GM20431 (cell line): ENCODE data around the gene PCDH9.
"Not testable (repeated sequence)": the region's sequence is repeated elsewhere in the genome, so short reads cannot be mapped to it uniquely, and the experiment has no call there.

Source experiments
- in situ Hi-C: fragments of 300-500 bp; cut with MseI, MboI; formaldehyde crosslinking; loops from one replicate; pipeline ENCODE4 v1.15.0; 2020; ENCODE audit warnings: low sequenced_read_pairs; ENCODE audit not compliant: unreplicated experiment

The PCDH9 gene

GRCh38 chr13:66644855-66645460 lies 585.2 kb downstream of the PCDH9 start:
- in situ Hi-C loops = no loop called here

GRCh38 chr13:66640231-66640630 lies 589.9 kb downstream of the PCDH9 start:
- in situ Hi-C loops = no loop called here

GRCh38 chr13:66639044-66639443 lies 591.1 kb downstream of the PCDH9 start:
- in situ Hi-C loops = no loop called here

GRCh38 chr13:66635526-66635925 lies 594.6 kb downstream of the PCDH9 start:
- in situ Hi-C loops = no loop called here

GRCh38 chr13:66634384-66634783 lies 595.8 kb downstream of the PCDH9 start:
- in situ Hi-C loops = no loop called here

GRCh38 chr13:66627512-66627911 lies 602.6 kb downstream of the PCDH9 start:
- in situ Hi-C loops = no loop called here

GRCh38 chr13:66624302-66624701 lies 605.8 kb downstream of the PCDH9 start:
- in situ Hi-C loops = no loop called here

GRCh38 chr13:66623129-66623820 lies 606.9 kb downstream of the PCDH9 start:
- in situ Hi-C loops = no loop called here

GRCh38 chr13:66621906-66622447 lies 608.2 kb downstream of the PCDH9 start:
- in situ Hi-C loops = not testable (repeated sequence)

- in situ Hi-C loops = no loop called here
Observed at GRCh38 chr13:66618702-66619101, 611.4 kb downstream of the PCDH9 start.

- in situ Hi-C loops = no loop called here
Observed at GRCh38 chr13:66617786-66618185, 612.4 kb downstream of the PCDH9 start.

GRCh38 chr13:66612983-66613382 lies 617.2 kb downstream of the PCDH9 start:
- in situ Hi-C loops = no loop called here

GRCh38 chr13:66586489-66586888 lies 643.6 kb downstream of the PCDH9 start:
- in situ Hi-C loops = no loop called here

GRCh38 chr13:66585669-66586203 lies 644.4 kb downstream of the PCDH9 start:
- in situ Hi-C loops = no loop called here

- in situ Hi-C loops = no loop called here
Observed at GRCh38 chr13:66581675-66582074, 648.5 kb downstream of the PCDH9 start.

- in situ Hi-C loops = no loop called here
Observed at GRCh38 chr13:66578305-66578704, 651.8 kb downstream of the PCDH9 start.

- in situ Hi-C loops = no loop called here
Observed at GRCh38 chr13:66577358-66577757, 652.8 kb downstream of the PCDH9 start.

GRCh38 chr13:66576381-66576780 lies 653.8 kb downstream of the PCDH9 start:
- in situ Hi-C loops = no loop called here

- in situ Hi-C loops = no loop called here
Observed at GRCh38 chr13:66574606-66575005, 655.5 kb downstream of the PCDH9 start.

- in situ Hi-C loops = no loop called here
Observed at GRCh38 chr13:66567899-66568612, 662.1 kb downstream of the PCDH9 start.

- in situ Hi-C loops = no loop called here
Observed at GRCh38 chr13:66565279-66565678, 664.9 kb downstream of the PCDH9 start.
